Body of pancreas (tissue), 4 donors: ENCODE data around the gene BRD3. TPM values are rescaled to one million over a fixed set of nuclear protein-coding genes. Genes with fewer than 3 reads are reported as not detected.

Experiments used
- ATAC-seq: fragments of 150-250 bp; one replicate; pipeline ENCODE4 v1.9.1; 2016
- DNase-seq, 4 donors: peaks; one replicate each; pipeline ENCODE4 v3.0.0-alpha.2; 2019
- H3K27ac ChIP-seq, 4 donors: fragments of 200-600 bp; sonication (generic); 1 replicate in 3 of 4; 2 replicates in 1 of 4; pipeline versions ENCODE4 v1.5.1 to v1.6.1; 2016 to 2019; ENCODE audit warnings: mild to moderate bottlenecking in 1 of 4, mixed read lengths in 1 of 4, moderate library complexity in 1 of 4
- H3K27me3 ChIP-seq, 2 donors: fragments of 200-600 bp; sonication (generic); one replicate each; pipeline ENCODE4 v1.6.0; 2016; ENCODE audit warnings: mild to moderate bottlenecking in 1 of 2
- H3K36me3 ChIP-seq, 2 donors: fragments of 200-600 bp; sonication (generic); replicated peaks in 1 of 2; 2 replicates each; pipeline ENCODE4 v1.5.1; 2016; ENCODE audit warnings: low read depth in 2 of 2; ENCODE audit not compliant: insufficient read depth in 1 of 2
- H3K4me1 ChIP-seq: fragments of 200-600 bp; sonication (generic); one replicate; pipeline ENCODE4 v1.6.0; 2016
- H3K4me3 ChIP-seq, 2 donors: fragments of 200-600 bp; sonication (generic); 1 replicate in 1 of 2; 2 replicates in 1 of 2; pipeline ENCODE4 v1.5.1; 2016 to 2019
- H3K9me3 ChIP-seq, 3 donors: fragments of 200-600 bp; sonication (generic); 1 replicate in 2 of 3; 2 replicates in 1 of 3; pipeline ENCODE4 v1.5.1; 2016
- CTCF ChIP-seq, 7 experiments: fragments of 450-650 bp in 4 of 7; fragments of 200-600 bp in 3 of 7; sonication (generic) in 3 of 7; IDR thresholded peaks; one replicate each; pipeline ENCODE4 v1.5.1; 2016 to 2019; ENCODE audit warnings: antibody characterized with exemption in 7 of 7
- POLR2A ChIP-seq, 3 donors: fragments of 450-650 bp; IDR thresholded peaks; one replicate each; pipeline ENCODE4 v1.6.1; 2016; ENCODE audit warnings: antibody characterized with exemption in 3 of 3, mild to moderate bottlenecking in 2 of 3
- WGBS, 2 donors: methylation state at CpG; one replicate each; pipeline ENCODE4 v1.1.5; 2017; 5-methylcytosine and 5-hydroxymethylcytosine counted together
- intact Hi-C: fragments of 100-400 bp; cut with DNase I; formaldehyde crosslinking; loops from one replicate; pipeline ENCODE4 v1.15.1; 2023
- total RNA-seq, 2 donors: library from RNA; depleted of rRNA; stranded (reverse); fragments of >200 nt; gene quantifications; one replicate each; pipeline ENCODE4 v1.1.0, GENCODE V29; 2016

Gene BRD3
- total RNA-seq, 2 donors from 2014 or later, result 12.2 to 27.4 TPM

GRCh38 chr9:134049236-134049635 lies 18.6 kb downstream of the BRD3 start:
- DNase-seq (peak; percentile 45 to 84 (median 72)), ATAC-seq (peak; percentile 56)
- Histone ChIP-seq H3K4me3 (no peak overlapping the region), H3K9me3 (no peaks in the 10 kb centered on the region), H3K36me3 (peaks cover 13 to 17% of the 10 kb centered on the region in 2 donors), H3K4me1 (peaks cover 18% of the 10 kb centered on the region), H3K27ac (peak overlapping the region in 1 of 4 donors; percentile 20), H3K27me3 (no peaks in the 10 kb centered on the region)
- intact Hi-C loops, result no loop called here
- whole genome bisulfite sequencing, 2 donors, result 21% methylated on average over 20 of the region's 20 CpGs; no CpG with 5 or more reads in 1 of the 2 donors
- no peak for TF ChIP-seq POLR2A (IDR thresholded peaks at IDR 0.05)
- no peak for TF ChIP-seq CTCF (IDR thresholded peaks at IDR 0.05)

GRCh38 chr9:134048582-134048968 lies 19.3 kb downstream of the BRD3 start:
- Histone ChIP-seq H3K27ac (no peak overlapping the region), H3K36me3 (peaks cover 13 to 18% of the 10 kb centered on the region in 2 donors), H3K27me3 (no peaks in the 10 kb centered on the region), H3K4me1 (peaks cover 12% of the 10 kb centered on the region), H3K4me3 (no peak overlapping the region), H3K9me3 (no peaks in the 10 kb centered on the region)
- no peak for ATAC-seq
- no peak for DNase-seq
- TF ChIP-seq CTCF (IDR thresholded peaks at IDR 0.05) (no peak), POLR2A (IDR thresholded peaks at IDR 0.05) (no peak)
- intact Hi-C loops, result no loop called here
- 85 to 100% methylated on average over 1 to 12 of the region's 12 CpGs for WGBS, 2 donors

GRCh38 chr9:134047868-134048581 lies 19.8 kb downstream of the BRD3 start:
- Histone ChIP-seq H3K36me3 (peaks cover 13 to 18% of the 10 kb centered on the region in 2 donors), H3K4me3 (no peak overlapping the region), H3K9me3 (no peaks in the 10 kb centered on the region), H3K4me1 (peaks cover 12% of the 10 kb centered on the region), H3K27ac (no peak overlapping the region), H3K27me3 (no peaks in the 10 kb centered on the region)
- no peak for ATAC-seq
- no peak for DNase-seq
- WGBS, 2 donors, result 92 to 96% methylated on average over 33 to 48 of the region's 53 CpGs
- no peak for TF ChIP-seq POLR2A (IDR thresholded peaks at IDR 0.05)
- no peak for TF ChIP-seq CTCF (IDR thresholded peaks at IDR 0.05)
- intact Hi-C loops, result no loop called here

- Histone ChIP-seq H3K36me3 (peaks cover 9 to 17% of the 10 kb centered on the region in 2 donors), H3K9me3 (no peaks in the 10 kb centered on the region), H3K4me3 (no peak overlapping the region), H3K27ac (no peak overlapping the region), H3K4me1 (peaks cover 12% of the 10 kb centered on the region), H3K27me3 (no peaks in the 10 kb centered on the region)
- 85 to 91% methylated on average over 4 to 21 of the region's 21 CpGs for WGBS, 2 donors
- TF ChIP-seq POLR2A (IDR thresholded peaks at IDR 0.05) (no peak), CTCF (IDR thresholded peaks at IDR 0.05) (no peak)
- intact Hi-C loops, result no loop called here
- ATAC-seq, result no peak
- DNase-seq, result no peak
Observed at GRCh38 chr9:134046894-134047681, 20.7 kb downstream of the BRD3 start.
